GM21786 (cell line): ENCODE results near the gene SUPT6H.

Source experiments
- ATAC-seq: cut with Tn5 transposase; IDR thresholded peaks from one replicate; pipeline ENCODE4 v1.9.1; 2021; ENCODE audit not compliant: unreplicated experiment

Gene SUPT6H

GRCh38 chr17:28661635-28662526 is at the start of gene SUPT6H, which contains the start of gene SDF2:
TSS of gene SUPT6H (plus strand) at chr17:28662205. CDS start at chr17:28673402, 11,197 bp downstream.
TSS of gene SDF2 (minus strand) at chr17:28661906. CDS start at chr17:28661876, 30 bp downstream.
- peak; percentile 81 for ATAC-seq

- ATAC-seq = no peak
Observed at GRCh38 chr17:28612531-28612930, 49.5 kb upstream of the SUPT6H start.

GRCh38 chr17:28612936-28613872 is 48.8 kb upstream of the SUPT6H start:
- ATAC-seq = no peak

- ATAC-seq = no peak
Observed at GRCh38 chr17:28613931-28614381, 48.0 kb upstream of the SUPT6H start, which contains the start of gene RSKR. TSS of gene RSKR (minus strand) at chr17:28614185. CDS start at chr17:28614161, 24 bp downstream.

GRCh38 chr17:28615260-28615940 is 46.6 kb upstream of the SUPT6H start:
- no peak for ATAC-seq

- no peak for ATAC-seq
Observed at GRCh38 chr17:28616281-28616680, 45.7 kb upstream of the SUPT6H start.

- ATAC-seq = no peak
Observed at GRCh38 chr17:28618464-28618863, 43.5 kb upstream of the SUPT6H start.

- ATAC-seq = no peak
Observed at GRCh38 chr17:28620010-28620409, 42.0 kb upstream of the SUPT6H start.

GRCh38 chr17:28622186-28622585 is 39.8 kb upstream of the SUPT6H start:
- no peak for ATAC-seq

GRCh38 chr17:28623696-28624095 is 38.3 kb upstream of the SUPT6H start:
- no peak for ATAC-seq

- no peak for ATAC-seq
Observed at GRCh38 chr17:28624148-28624547, 37.9 kb upstream of the SUPT6H start.

GRCh38 chr17:28626818-28627217 is 35.2 kb upstream of the SUPT6H start:
- no peak for ATAC-seq

- ATAC-seq = no peak
Observed at GRCh38 chr17:28634206-28634865, 27.7 kb upstream of the SUPT6H start.

GRCh38 chr17:28635506-28635905 is 26.5 kb upstream of the SUPT6H start:
- no peak for ATAC-seq

- ATAC-seq = no peak
Observed at GRCh38 chr17:28641579-28641978, 20.4 kb upstream of the SUPT6H start.

GRCh38 chr17:28643983-28644786 is 17.8 kb upstream of the SUPT6H start:
- ATAC-seq = no peak

GRCh38 chr17:28644787-28645575 is 17.0 kb upstream of the SUPT6H start, which contains the start of gene BLTP2:
TSS of gene BLTP2 (minus strand) at chr17:28645158. CDS start at chr17:28645056, 102 bp downstream.
- peak; percentile 94 for ATAC-seq

- ATAC-seq = no peak
Observed at GRCh38 chr17:28645576-28645939, 16.4 kb upstream of the SUPT6H start.
